Activated naive CD4-positive, alpha-beta T cell treated with anti-CD3 and anti-CD28 coated beads for 36 hours (primary cell): ENCODE results near the gene SFXN5. TPM values are rescaled to one million over a fixed set of nuclear protein-coding genes. Genes with fewer than 3 reads are reported as not detected.
A peak's percentile ranks its signal among the peaks of the same experiment; 100 is the strongest.

ENCODE experiments used
- CTCF ChIA-PET: fragments of 350-600 bp; sonication (Branson Sonifier 250); formaldehyde crosslinking; loops from one replicate; lab custom pipeline; 2021; ENCODE audit warnings: antibody characterized with exemption; lab: Charles Lee
- DNase-seq: peaks from one replicate; pipeline ENCODE4 v3.0.0-alpha.2; 2020
- H3K27ac Mint-ChIP-seq: one replicate; pipeline ENCODE4 v1.8.0; 2021; ENCODE audit warnings: mild to moderate bottlenecking, mixed read lengths
- H3K27me3 Mint-ChIP-seq: one replicate; pipeline ENCODE4 v1.8.0; 2021; ENCODE audit warnings: low read depth, mixed read lengths
- H3K36me3 Mint-ChIP-seq: one replicate; pipeline ENCODE4 v1.8.0; 2021; ENCODE audit warnings: low read depth, mixed read lengths
- H3K4me1 Mint-ChIP-seq: one replicate; pipeline ENCODE4 v1.8.0; 2021; ENCODE audit warnings: low read depth, mixed read lengths
- H3K4me3 Mint-ChIP-seq: one replicate; pipeline ENCODE4 v1.8.0; 2021; ENCODE audit warnings: mild to moderate bottlenecking, moderate library complexity, mixed read lengths
- H3K9me3 Mint-ChIP-seq: one replicate; pipeline ENCODE4 v1.8.0; 2021; ENCODE audit warnings: mixed read lengths
- intact Hi-C: fragments of 100-400 bp; cut with micrococcal nuclease; formaldehyde crosslinking; loops from one replicate; pipeline ENCODE4 v1.15.1; 2023
- total RNA-seq, 2 experiments: library from RNA; stranded (reverse); gene quantifications; one replicate each; pipeline ENCODE4 v1.2.3, GENCODE V29; 2021

The SFXN5 gene
- total RNA-seq, 2 experiments from 2014 or later, result 5.3 to 6.8 TPM

DNA sequence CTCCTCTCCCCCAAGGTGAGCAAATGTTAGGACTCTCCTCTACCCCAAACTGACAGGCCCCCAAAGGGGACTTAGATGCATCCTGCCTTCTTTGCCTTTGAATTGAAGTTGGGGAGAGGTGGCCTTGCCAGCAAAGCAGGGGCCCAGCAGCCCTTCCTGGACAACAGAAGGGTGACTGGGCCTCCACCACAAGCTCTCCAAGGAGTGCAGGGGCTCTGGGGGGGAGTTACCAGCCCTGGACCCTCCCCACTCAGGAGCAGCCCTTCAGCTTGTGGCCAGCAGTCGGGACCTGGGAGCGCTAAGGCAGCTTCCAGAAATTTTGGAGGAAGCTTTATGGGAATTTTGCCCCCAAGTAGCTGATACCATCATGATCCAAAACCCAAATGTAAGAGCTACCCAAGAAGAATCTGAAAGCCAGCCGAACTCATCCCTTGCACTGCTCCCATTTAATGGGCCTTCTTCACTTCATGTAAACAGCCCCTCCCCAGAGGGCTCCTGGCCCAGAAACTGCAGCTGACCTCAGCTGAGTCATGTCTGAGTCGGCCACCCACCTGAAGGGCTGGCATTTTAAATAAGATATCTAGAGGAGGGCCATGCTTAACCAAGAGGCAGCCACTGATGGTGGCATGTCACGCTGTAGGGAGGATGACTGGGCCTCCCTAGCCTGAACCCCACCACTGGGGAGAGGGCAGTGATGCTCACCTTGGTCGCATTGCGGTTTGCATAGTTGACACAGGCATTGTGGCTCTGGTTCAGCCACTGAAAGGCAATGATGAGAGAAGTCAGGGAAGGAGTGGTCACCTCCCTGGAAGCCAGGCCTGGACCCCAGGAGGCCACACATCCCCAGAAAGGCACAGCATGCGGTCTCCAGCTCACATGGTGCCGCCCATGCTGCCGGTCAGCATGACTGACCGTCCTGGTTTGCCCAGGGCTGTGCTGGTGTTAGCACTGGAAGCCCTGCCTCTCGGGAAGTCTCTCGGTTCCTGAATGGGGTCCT, 71.5 kb downstream of the SFXN5 start:
- Mint-ChIP-seq H3K9me3 (no peaks in the 10 kb centered on the region), H3K4me1 (no peaks in the 10 kb centered on the region), H3K36me3 (no peaks in the 10 kb centered on the region), H3K4me3 (no peak overlapping the region), H3K27ac (no peak overlapping the region), H3K27me3 (no peaks in the 10 kb centered on the region)
- CTCF ChIA-PET, result interaction anchor here (1.1 kb wide), 1 partner anchor 86 kb away, joined by 3 read pairs; no protein-coding TSS in a partner anchor
- intact Hi-C loops, result no loop called here
- no peak for DNase-seq

DNA sequence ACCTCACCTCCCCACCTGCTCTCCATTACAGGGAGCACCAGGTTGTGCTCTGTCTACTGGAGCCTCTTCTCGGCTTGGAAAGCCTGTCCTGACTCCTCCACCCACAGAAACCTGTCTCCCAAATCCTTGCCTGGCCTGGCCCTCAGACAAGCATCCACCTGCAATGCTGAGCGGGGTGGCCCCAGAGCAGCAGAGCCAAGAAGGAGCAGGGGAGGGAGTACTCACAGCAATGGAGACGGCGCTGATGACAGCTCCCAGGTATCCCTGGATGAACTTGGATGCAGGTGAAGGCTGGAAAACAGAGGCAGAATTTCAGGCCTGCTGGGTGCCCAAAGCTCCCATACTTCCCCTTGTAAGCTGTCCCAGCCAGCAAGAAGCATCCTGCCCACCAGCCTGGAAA, 72.8 kb downstream of the SFXN5 start:
- DNase-seq, result no peak
- intact Hi-C loops, result no loop called here
- Mint-ChIP-seq H3K27ac (no peak overlapping the region), H3K9me3 (no peaks in the 10 kb centered on the region), H3K27me3 (no peaks in the 10 kb centered on the region), H3K4me3 (no peak overlapping the region), H3K36me3 (no peaks in the 10 kb centered on the region), H3K4me1 (no peaks in the 10 kb centered on the region)
- CTCF ChIA-PET, result interaction anchor here (0.8 kb wide), 1 partner anchor 179 kb away, joined by 3 read pairs; no protein-coding TSS in a partner anchor

DNA sequence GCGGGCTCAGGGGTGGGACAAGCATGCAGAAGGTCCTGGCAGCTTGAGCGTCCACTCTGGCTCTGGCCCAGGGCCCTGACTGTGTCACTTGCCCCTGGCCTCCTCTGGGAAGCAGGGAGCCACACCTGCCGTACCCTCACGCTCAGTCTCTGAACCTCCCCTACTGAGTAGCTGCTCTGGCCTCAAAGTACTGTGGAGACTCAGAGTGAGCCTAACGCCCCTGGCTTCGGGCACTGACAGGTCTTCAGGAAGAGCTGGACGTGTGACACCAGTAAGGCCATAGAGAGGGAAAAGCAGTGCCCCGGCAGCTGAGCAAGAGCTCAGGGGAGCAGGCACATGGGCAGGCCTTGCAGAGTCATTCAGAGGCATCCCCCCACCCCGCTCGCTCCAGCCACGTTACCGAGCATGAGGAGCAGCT, 73.3 kb downstream of the SFXN5 start:
- no peak for DNase-seq
- no peaks in the 10 kb centered on the region for H3K27me3 Mint-ChIP-seq
- no peak overlapping the region for H3K4me3 Mint-ChIP-seq
- intact Hi-C loops, result no loop called here
- no peaks in the 10 kb centered on the region for H3K36me3 Mint-ChIP-seq
- CTCF ChIA-PET, result interaction anchor here (0.8 to 1.0 kb wide), 2 partner anchors 18 to 179 kb away, joined by 3 read pairs; no protein-coding TSS in a partner anchor
- H3K27ac Mint-ChIP-seq, result no peak overlapping the region
- no peaks in the 10 kb centered on the region for H3K4me1 Mint-ChIP-seq
- H3K9me3 Mint-ChIP-seq, result no peaks in the 10 kb centered on the region

DNA sequence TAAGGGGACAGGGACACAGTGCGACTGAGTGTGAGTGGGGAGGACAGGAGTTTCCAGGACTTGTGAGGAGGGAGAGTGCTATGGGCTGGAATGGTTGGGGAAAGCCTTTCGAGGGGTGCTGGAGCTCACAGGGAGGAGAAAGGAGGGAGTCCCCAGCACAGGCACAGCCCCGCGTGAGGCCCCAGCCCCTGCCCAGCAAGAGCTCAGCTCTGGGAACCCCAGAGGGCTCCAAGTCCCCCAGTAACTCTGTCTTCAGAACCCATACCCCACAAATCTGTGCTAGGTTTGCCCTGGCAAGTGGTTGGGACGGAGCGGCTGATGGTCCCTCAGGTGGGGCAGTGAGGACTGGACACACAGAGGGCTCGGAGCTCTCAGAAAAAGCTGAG, 75.4 kb downstream of the SFXN5 start:
- CTCF ChIA-PET, result interaction anchor here (0.9 to 1.7 kb wide), 4 partner anchors 103 to 181 kb away, joined by 3 to 9 read pairs (median 4); no protein-coding TSS in a partner anchor
- Mint-ChIP-seq H3K36me3 (no peaks in the 10 kb centered on the region), H3K27ac (no peak overlapping the region), H3K9me3 (no peaks in the 10 kb centered on the region), H3K4me3 (no peak overlapping the region), H3K4me1 (no peaks in the 10 kb centered on the region), H3K27me3 (no peaks in the 10 kb centered on the region)
- intact Hi-C loops, result no loop called here
- DNase-seq, result no peak

DNA sequence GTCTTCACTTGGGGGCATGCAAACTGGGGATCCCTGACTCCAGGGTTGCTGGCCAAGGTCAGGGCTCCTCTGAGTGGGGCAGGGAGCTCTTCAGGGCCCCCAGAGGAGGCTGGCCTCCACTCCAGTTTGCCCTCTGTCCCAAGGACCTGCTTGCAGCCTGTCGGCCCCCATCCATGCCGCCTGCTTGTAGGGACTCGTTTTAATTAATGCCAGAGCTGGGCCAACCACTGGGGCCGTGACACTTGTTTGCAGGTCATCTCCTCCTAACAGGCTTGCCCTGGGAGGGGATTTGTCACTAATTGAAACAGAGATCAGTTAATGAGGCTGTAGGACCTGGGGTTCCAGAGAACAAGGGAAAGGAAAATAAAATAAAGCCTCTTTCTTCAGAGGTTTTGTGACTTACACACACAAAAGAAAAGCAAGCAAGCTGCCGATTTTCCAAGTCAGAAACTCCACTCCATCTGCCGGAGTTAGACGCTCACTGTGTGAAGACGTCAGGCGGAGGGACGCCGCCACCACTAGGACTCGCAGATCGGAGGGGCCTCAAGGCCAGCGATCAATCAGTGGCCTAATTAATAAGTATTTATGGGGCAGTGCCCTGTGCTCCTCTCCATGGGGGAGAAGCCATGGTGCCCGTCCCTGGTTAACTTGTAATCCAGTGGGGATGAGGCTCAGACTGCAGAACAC, 75.9 kb downstream of the SFXN5 start:
- H3K27ac Mint-ChIP-seq, result no peak overlapping the region
- CTCF ChIA-PET, result interaction anchor here (1.7 to 4.8 kb wide), 2 partner anchors 182 kb away, joined by 9 to 41 read pairs; no protein-coding TSS in a partner anchor
- no peaks in the 10 kb centered on the region for H3K9me3 Mint-ChIP-seq
- intact Hi-C loops, result no loop called here
- H3K4me1 Mint-ChIP-seq, result no peaks in the 10 kb centered on the region
- no peaks in the 10 kb centered on the region for H3K36me3 Mint-ChIP-seq
- H3K27me3 Mint-ChIP-seq, result no peaks in the 10 kb centered on the region
- no peak overlapping the region for H3K4me3 Mint-ChIP-seq
- DNase-seq, result no peak

DNA sequence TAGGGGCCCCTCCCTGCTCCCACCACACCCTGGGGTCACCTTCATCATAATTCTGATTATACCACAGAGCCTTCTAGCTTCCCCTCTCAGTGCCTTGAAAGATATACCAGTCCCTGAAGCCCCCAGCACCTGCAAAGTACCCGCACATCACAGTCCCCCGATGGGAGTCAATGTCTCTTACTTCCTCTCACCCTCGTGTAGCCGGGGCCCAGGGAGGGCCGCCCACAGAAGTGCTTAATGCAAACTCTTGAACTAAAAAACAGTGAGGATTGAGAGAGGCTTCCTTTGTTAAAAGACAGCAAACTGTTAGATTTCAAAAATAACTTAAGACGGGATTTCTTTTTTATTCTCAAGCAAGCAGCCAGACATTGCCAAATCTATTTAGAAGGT, 76.5 kb downstream of the SFXN5 start:
- no peaks in the 10 kb centered on the region for H3K36me3 Mint-ChIP-seq
- no peak overlapping the region for H3K4me3 Mint-ChIP-seq
- H3K27ac Mint-ChIP-seq, result no peak overlapping the region
- DNase-seq, result no peak
- no peaks in the 10 kb centered on the region for H3K9me3 Mint-ChIP-seq
- intact Hi-C loops, result no loop called here
- no peaks in the 10 kb centered on the region for H3K4me1 Mint-ChIP-seq
- no peaks in the 10 kb centered on the region for H3K27me3 Mint-ChIP-seq
- CTCF ChIA-PET, result interaction anchor here (1.7 to 4.8 kb wide), 2 partner anchors 9 to 182 kb away, joined by 7 to 41 read pairs; no protein-coding TSS in a partner anchor

DNA sequence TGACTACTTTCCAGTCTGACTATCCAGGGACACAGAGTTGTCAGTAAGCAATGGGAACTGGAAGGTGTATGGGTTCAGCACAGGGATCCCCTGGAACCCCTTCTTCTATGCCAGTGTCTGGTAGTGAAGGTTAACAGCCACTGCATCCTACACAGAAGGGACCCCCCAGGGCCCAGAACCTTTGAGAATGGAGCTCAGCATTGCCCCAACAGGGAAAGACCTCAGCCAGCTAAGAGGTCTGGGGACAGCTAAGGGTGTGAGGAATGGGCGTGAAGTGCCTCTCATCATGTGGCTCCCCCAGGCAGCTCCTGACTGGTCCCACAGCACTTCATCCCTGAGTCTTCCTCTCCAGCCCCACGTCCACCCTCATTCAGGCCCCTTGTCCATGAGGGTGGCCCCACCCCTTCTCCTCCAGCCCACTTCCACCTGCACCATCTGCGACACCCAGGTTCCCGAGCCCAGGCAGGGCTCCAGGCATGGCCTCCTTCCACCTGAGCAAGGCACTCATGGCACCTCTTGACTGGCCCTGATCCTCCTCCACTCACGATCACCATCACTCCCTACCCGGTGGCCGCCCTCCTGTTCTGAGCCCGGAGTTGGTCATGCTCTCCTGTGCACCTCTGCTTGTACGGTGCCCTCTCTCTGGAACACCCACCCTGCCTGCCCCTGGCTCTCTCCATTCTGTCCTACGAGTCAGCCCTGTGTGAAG, 77.1 kb downstream of the SFXN5 start:
- no peak overlapping the region for H3K4me3 Mint-ChIP-seq
- no peaks in the 10 kb centered on the region for H3K4me1 Mint-ChIP-seq
- no peak overlapping the region for H3K27ac Mint-ChIP-seq
- H3K36me3 Mint-ChIP-seq, result no peaks in the 10 kb centered on the region
- no peaks in the 10 kb centered on the region for H3K27me3 Mint-ChIP-seq
- intact Hi-C loops, result no loop called here
- CTCF ChIA-PET, result interaction anchor here (0.9 to 4.8 kb wide), 10 partner anchors 9 to 219 kb away, joined by 3 to 41 read pairs (median 5); no protein-coding TSS in a partner anchor
- no peaks in the 10 kb centered on the region for H3K9me3 Mint-ChIP-seq
- DNase-seq, result no peak

DNA sequence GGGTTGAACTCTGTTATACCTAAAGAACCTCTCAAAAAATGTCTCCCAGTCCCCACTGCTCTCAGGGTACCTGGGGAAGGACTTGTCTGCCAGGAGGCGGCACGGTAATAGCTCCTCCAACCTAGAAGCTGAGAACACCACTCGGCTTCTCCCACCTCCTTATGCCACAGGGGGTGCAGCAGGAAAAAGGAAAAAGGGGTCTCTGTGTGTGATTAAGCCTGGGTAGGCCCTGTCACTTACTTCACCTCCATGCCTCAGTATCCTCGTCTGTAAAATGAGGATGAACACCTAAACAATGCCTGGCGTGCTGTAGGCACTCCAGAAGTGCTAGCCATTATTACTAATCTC, 77.6 kb downstream of the SFXN5 start:
- H3K4me1 Mint-ChIP-seq, result no peaks in the 10 kb centered on the region
- no peak for DNase-seq
- H3K27ac Mint-ChIP-seq, result no peak overlapping the region
- H3K27me3 Mint-ChIP-seq, result no peaks in the 10 kb centered on the region
- CTCF ChIA-PET, result interaction anchor here (0.7 to 4.8 kb wide), 13 partner anchors 10 to 219 kb away, joined by 3 to 41 read pairs (median 4); no protein-coding TSS in a partner anchor
- H3K4me3 Mint-ChIP-seq, result no peak overlapping the region
- no peaks in the 10 kb centered on the region for H3K9me3 Mint-ChIP-seq
- no peaks in the 10 kb centered on the region for H3K36me3 Mint-ChIP-seq
- intact Hi-C loops, result loop anchor here (1.0 to 2.0 kb wide), 6 partner anchors 77 to 218 kb away; partner anchors contain the start of gene SFXN5

DNA sequence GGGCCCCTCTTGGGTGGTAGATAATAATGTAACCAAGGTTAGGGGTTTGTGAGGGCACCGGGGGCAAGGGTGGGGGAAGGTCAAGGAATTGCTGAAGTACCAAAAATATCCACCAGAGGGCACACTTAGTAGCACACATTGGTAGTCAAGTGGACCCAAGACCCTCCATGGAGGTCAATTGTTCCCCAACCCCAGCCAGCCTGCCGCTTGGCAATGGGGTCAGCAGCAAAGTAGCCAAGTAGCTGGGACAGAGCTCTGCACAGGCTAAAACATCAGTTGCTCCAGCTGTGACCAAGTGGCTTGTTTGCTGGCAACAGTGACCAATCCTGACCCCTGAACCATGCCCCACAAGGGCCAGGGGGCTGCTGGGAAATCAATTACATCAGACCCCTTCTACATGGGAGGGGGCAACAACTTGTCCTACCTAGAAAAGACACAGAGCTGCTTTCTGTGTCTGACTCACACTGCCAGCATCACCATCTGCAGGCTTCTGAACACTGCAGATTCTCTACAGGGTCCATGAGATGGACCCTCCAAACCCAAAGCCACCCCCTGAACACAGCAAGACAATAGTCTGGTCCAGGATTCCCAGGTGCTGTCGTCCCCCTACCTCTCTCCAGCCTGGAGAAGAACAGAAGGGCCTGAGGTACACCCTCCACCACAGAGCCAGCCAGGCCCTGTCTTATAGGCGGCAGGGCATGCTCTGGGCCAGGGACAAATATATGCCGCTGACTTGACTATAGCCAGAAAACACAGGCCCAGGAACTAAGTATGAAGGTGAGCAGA, 78.2 kb downstream of the SFXN5 start:
- Mint-ChIP-seq H3K4me3 (no peak overlapping the region), H3K36me3 (no peaks in the 10 kb centered on the region), H3K4me1 (no peaks in the 10 kb centered on the region), H3K27me3 (no peaks in the 10 kb centered on the region), H3K27ac (no peak overlapping the region), H3K9me3 (no peaks in the 10 kb centered on the region)
- peak; percentile 42 for DNase-seq
- CTCF ChIA-PET, result interaction anchor here (0.7 to 4.8 kb wide), 14 partner anchors 10 to 220 kb away, joined by 3 to 41 read pairs (median 4); no protein-coding TSS in a partner anchor
- intact Hi-C loops, result loop anchor here (1.0 to 2.0 kb wide), 6 partner anchors 77 to 219 kb away; partner anchors contain the start of gene SFXN5

DNA sequence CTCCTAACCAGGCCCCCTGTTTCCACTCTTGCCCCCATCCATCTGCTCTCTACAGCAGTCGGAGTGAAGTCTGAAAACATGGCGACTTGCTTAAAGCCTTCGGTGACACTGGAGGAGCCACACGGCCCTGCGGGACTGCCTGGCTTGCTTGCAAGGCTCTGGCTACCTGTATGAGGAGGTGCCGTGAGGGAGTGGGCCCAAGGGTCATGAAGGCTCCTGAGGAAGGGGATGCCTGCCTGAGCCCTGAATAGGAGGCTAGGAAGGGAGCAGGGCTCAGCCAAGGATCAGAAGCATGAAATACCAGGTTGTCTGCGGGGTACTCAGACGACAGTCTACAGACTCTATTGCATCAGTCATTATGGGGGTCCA, 78.8 kb downstream of the SFXN5 start:
- Mint-ChIP-seq H3K4me3 (no peak overlapping the region), H3K9me3 (no peaks in the 10 kb centered on the region), H3K36me3 (no peaks in the 10 kb centered on the region), H3K4me1 (no peaks in the 10 kb centered on the region), H3K27ac (no peak overlapping the region), H3K27me3 (no peaks in the 10 kb centered on the region)
- intact Hi-C loops, result loop anchor here (1.0 to 2.0 kb wide), 6 partner anchors 78 to 220 kb away; partner anchors contain the start of gene SFXN5
- CTCF ChIA-PET, result interaction anchor here (0.7 to 4.8 kb wide), 9 partner anchors 93 to 187 kb away, joined by 3 to 41 read pairs (median 5); no protein-coding TSS in a partner anchor
- DNase-seq, result no peak
